Amniotic epithelial cell (primary cell): ENCODE data around the gene USHBP1.

Experiments
- DNase-seq: peaks from one replicate; pipeline ENCODE4 v3.0.0-alpha.2; 2010; ENCODE audit warnings: low read depth

The USHBP1 gene

DNA sequence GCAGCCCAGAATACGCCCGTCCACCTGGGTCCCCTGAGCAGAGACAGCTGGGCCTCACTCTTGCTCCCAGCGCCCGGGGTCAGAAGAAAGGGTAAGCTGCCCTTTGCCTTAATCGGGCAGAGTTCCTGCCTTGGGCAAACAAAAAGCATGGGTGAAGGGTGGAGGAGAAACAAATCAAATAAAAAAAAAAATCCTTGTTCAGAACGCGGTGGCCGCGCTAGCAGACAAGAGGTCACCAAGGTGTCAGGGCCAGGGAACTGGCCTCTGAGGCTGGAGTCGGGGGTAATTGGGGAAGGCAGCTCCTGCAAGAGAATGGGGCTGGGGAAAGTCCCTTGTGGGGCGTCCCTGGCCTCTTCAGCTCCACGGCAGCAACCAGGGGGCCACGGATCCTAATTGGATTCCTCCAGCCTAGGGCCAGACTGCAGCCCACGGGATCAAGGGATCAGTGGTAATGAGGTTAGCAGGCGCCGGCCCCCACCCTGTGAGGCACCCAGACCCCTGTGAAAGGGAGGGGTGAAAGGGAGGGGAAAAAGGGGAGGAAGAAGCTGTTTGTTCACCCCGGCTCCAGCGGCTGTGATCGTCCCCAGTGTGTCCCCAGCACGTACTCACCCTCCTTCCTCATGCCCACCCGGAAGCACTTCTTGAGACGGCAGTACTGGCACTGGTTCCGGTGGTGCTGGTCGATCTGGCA lies 24.3 kb downstream of the USHBP1 start:
- no peak for DNase-seq

DNA sequence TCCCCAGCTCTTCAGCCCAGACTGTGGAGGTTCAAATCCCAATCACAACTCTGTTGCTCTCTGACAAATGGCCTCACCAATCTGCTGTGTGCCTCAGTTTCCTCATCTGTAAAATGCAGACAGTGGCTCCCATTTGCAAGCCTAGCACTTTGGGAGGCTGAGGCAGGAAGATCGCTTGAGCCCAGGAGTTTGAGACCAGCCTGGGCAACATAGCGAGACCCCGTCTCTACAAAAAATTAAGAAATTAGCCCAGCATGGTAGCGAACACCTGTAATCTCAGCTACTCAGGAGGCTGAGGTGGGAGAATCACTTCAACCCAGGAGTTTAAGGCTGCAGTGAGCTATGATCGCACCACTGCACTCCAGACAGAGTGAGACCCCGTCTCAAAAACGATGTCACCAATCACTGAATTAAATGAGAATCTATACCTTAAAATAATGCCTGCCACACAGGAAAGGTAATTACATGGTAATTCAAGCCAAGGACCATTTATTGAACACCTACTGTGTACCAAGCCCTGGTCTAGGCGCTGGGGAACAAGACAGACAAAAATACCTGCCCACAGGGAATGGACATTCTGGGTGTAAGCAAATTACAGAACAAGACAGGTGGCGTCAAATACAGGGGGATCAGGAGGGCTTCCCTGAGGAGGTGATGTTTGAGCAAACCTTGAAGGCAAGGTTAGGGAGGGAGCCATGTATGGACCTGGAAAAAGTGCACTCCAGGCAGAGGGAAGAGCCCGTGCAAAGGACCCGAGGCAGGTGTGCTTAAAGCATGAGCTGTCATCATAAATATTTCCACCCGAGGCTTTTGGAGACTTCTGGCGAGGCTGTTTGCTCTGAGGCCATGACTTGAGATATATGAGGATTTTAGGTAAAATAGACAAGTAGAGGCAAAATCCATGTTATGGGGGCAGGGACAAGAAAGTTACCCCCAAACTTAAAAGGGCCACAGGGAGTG lies 26.5 kb downstream of the USHBP1 start:
- DNase-seq = no peak

GRCh38 chr19:17236811-17237543 lies 27.6 kb downstream of the USHBP1 start:
- DNase-seq = no peak

DNA sequence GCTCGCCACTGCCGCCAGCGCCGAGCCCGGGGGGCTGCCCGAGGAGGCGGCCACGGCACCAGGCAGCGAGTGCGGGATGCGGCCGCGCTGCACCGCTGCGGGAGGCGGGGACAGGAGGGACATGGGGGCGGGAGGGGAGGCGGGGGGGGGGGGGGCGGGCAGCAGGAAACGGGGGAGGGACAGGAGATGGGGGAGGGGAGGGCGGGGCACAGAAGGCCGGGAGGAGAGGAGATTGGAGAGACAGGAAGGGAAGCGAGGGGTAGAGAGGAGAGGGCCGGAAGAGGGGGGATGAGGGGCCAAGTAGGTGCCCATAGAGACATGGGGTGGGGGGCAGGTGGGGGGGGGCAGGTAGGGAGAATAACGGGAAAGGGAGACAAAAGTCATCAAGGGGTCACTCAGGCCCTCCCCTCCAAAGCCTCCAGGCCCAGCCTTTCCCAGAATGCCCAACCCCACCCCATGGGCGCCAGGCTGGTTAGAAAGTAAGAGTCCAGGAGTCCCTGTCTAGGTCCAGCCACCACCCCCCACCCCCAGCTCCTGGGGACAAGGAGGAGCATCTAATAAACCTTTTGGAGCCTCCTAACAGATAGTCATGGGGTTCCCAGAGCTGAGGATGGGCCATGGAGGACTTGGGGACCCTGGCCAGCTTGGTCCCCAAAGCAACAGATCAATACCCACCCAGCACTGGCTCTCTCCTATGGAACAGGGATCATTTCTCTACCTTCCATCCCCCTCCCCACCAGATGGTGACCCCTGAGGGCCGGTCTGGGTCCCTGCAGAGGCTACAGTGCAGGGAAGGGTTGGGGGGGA lies 28.4 kb downstream of the USHBP1 start:
- DNase-seq = no peak

DNA sequence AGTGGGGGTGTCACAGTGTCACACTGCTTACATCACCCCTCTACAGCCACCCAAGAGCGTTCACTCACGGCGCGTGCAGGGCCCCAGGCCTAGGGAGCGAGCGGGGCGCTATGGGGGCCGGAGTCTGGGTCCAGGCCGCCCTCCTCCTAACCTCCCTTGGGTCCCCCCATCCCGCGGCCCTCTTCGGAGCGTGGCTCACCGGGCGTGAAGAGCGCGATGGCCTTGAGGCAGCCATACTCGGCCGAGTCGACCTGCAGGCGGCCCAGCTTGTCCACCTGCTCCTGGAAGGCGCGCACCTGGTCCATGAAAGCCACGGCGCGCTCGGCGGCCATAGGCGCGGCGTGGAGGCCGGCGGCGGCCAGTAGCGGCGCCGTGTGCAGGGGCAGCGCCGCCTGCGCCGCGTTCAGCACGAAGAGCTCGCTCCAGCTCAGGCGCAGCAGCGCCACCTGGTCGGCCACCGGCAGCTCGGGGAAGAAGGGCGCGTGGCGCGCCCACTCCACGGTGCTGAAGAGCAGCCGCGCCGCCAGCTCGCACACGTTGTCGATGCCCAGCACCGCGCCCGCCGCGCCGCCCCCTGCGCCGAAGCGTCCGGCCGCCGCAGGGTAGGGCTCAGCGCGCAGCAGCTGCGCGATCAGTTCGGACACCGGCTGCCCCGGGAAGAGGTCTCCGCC lies 29.1 kb downstream of the USHBP1 start:
- DNase-seq = peak; percentile 74

DNA sequence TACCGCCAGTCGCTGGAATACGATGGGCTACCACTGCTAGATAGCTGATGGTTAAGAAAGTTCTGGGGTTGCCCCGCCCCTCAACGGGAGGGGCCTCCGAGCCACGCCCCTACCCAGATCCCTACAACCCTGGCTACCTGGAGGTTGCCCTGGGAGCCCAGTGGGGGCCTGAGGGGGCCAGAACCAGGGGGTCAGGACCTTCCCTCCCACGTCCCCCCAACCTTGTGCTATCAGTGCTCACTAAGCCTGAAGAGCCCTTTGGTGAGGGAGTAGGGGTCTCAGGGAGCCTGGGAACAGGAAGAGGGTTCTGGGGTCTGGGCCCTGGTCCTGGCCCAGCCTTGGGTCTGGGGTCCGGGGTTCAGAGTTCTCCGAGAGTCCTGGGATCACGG lies 29.6 kb downstream of the USHBP1 start:
- DNase-seq = peak; percentile 47

DNA sequence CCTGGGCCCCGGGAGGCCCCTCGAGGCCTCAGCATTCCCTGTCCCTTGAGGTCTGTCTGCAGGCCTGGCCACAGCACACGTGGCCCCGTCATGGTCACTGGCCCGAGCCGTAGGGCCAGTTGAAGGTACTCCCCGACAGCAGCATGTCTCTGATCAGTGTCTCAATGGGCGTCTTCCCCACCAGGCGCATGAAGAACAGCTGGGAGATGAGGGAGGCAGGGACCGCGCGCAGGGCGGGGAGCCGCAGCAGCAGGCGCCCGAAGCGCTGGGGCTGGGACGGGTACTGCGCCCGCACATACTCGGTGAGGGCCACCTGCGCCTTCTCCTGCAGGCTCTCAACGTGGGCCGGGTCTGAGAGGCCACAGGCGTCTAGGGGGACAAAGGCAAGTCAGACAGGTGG lies 32.3 kb downstream of the USHBP1 start:
- no peak for DNase-seq

- DNase-seq = no peak
These were observed 34.7 kb downstream of the USHBP1 start for GRCh38 chr19:17229890-17230289.

DNA sequence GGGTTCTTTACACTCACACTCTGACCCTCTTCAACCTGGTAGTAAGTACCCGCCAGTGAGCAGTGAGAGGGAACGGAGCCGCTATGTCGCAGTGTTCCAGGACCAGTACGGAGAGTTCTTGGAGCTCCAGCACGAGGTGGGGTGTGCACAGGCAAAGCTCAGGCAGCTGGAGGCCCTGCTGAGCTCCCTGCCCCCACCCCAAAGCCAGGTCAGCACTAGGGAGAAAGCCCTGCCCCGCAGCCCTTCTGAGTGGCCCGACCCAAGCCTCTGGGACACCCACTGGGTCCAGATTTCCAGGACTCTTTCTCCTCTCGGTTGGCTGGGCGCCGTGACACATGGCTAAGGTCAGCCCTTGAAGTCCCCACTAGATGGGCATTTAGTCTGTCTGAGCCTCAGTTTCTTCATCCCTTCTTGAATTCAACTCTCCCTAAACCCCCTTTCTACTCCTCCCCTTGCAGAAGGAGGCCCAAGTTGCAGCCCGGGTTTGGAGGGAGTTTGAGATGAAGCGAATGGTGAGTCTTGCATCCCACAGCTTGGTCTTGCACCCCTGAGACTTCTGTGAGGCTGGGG lies 36.7 kb downstream of the USHBP1 start:
- no peak for DNase-seq

- DNase-seq = peak; percentile 97
These were observed 38.3 kb downstream of the USHBP1 start, which contains the start of gene OCEL1 for GRCh38 chr19:17226002-17226933. Gene OCEL1, plus strand, starts transcription at chr19:17226226. Its CDS starts 22 bp downstream, at chr19:17226248.

DNA sequence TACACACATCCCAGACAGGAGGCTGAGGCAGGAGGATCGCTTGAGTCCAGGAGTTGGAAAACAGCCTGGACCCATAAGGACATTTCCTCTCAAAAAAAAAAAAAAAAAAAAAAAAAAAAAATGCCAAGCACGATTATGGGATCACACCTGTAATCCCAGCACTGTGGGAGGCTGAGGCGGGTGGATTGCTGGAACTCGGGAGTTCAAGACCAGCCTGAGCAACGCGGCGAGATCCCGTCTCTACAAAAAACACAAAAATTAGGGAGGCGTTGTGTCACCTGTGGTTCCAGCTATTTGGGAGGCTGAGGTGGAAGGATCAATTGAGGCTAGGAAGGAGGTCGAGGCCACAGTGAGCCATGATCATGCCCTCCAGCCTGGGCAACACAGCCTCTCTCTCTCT lies 39.5 kb downstream of the USHBP1 start:
- DNase-seq = no peak

DNA sequence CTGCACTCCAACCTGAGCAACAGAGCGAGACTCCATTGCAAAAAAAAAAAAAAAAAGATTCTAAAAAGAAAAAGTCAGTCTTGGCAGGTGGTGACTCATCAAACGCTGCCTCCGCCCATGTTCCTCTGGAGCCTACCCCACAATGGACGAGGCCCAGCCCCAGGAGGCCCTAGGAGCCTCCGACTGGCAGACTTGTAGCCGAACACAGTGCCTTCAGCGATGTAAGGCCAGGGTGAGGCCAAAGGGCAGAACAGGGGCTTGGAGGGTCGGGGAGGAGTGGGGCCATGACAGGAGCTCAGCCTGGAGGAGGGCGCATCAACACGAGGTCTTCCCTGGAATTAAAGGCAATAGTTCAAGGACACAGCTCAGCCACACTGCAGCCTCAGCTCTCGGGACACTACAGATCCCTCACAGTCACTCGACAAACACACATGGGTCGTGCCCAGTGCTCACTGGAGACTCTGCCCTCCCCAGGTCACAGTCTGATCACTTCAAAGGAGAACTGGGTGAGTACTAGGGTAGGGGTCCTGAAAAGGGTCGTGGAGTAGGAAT lies 44.3 kb downstream of the USHBP1 start:
- DNase-seq = peak; percentile 82

DNA sequence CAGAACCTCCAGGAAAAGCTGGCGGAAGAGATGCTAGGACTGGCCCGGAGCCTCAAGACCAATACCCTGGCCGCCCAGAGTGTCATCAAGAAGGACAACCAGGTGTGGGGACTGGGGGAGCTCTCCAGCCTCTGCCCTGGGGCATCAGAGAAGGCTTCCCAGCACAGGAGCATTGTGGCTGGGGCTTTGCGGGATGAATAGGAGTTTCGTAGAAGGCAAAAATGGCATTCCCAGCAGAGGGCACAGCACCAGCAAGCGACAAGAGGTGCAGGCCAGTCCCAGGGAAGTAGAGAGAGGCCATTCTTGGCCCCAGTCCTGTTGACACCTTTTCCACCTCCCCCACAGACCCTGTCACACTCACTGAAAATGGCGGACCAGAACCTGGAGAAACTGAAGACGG lies 45.3 kb downstream of the USHBP1 start:
- no peak for DNase-seq

- DNase-seq = no peak
These were observed 48.4 kb downstream of the USHBP1 start for GRCh38 chr19:17216058-17216670.

DNA sequence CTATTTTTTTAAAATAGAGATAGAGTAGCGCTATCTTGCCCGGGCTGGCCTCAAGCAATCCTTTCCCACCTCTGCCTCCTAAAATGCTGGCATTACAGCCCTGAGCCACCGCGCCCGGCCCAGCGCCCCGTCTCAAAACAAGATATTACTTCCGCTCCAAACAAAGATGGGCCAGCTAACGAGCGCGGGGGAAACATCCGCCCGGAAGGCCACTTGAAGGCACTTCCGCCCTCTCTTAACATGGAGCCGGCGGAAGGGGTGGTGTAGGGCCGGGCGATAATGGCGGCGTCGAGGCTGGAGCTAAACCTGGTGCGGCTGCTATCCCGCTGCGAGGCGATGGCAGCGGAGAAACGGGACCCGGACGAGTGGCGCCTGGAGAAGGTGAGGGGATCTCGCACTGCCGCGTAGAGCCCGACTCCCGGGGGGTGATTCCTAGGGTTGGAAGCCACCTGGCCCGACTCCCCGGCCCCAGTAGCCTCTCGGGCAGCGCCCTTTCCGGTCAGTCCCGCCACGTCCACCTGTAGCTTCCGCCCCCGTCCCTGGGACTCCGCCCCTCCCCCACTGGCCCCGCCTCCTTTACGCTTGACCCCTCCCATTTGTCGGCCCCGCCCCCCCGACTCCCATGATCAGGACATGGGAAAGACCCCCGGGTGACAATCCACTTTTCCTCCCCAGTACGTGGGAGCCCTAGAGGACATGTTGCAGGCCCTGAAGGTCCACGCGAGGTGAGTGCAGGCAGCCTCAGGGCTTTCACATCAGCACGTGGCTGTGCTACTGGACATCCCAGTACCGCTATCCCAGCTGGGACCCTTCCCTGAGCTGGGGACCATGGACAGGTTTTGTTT lies 49.2 kb downstream of the USHBP1 start, which contains the start of gene USE1:
Gene USE1 (plus strand): TSS at position 231 of the 845 bp plus-strand sequence. CDS start 49 bp downstream, at position 280.
- DNase-seq = peak; percentile 89

- no peak for DNase-seq
These were observed 49.9 kb downstream of the USHBP1 start for GRCh38 chr19:17214508-17215126.

DNA sequence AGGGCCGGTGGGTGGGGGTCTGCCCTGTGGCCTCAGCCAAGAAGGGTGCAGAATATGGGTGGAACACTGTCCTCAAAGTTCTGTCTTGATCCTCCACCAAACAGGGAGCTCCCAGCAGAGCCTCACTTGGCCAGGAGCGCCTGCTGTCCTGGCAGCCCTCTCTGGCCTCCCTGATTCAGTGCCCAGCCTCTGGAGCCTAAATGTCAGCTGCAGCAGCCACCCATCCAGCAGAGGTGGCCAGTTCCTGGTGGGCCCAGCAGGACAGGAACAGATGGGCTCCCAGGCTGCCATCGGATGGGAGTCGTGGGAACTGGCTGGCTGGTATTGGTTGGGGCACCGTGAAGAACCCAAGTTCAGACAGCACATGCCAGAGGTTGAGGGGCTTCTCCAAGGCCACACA lies 51.2 kb downstream of the USHBP1 start:
- DNase-seq = no peak
